ENCODE data around the gene CTDNEP1.

CTDNEP1 gene

GRCh38 chr17:7258731-7259554 is 7.4 kb upstream of the CTDNEP1 start:
- no peaks in the 10 kb centered on the region for H3K9me3 ChIP-seq (ENCODE audit: control insufficient read depth, low read length)
- H3K4me3 ChIP-seq (ENCODE audit: insufficient read depth, low read depth, low read length, poor library complexity, severe bottlenecking), result no peak overlapping the region
- no peak for DNase-seq
- peaks cover 23% of the 10 kb centered on the region for H3K36me3 ChIP-seq (ENCODE audit: control insufficient read depth, insufficient read depth, low read length)
- H3K27ac ChIP-seq (ENCODE audit: insufficient read depth, low read length, poor library complexity, severe bottlenecking), result no peak overlapping the region
- peaks cover 30% of the 10 kb centered on the region for H3K4me1 ChIP-seq (ENCODE audit: control insufficient read depth, insufficient read depth, low read length, poor library complexity, severe bottlenecking)
- no peaks in the 10 kb centered on the region for H3K27me3 ChIP-seq (replicated peaks; ENCODE audit: control insufficient read depth, insufficient read depth, low read length, poor library complexity, severe bottlenecking)

GRCh38 chr17:7256766-7257456 is 5.4 kb upstream of the CTDNEP1 start:
- DNase-seq, result no peak
- Histone ChIP-seq H3K27me3 (replicated peaks; ENCODE audit: control insufficient read depth, insufficient read depth, low read length, poor library complexity, severe bottlenecking) (no peaks in the 10 kb centered on the region), H3K9me3 (ENCODE audit: control insufficient read depth, low read length) (no peaks in the 10 kb centered on the region), H3K36me3 (ENCODE audit: control insufficient read depth, insufficient read depth, low read length) (peaks cover 23% of the 10 kb centered on the region), H3K27ac (ENCODE audit: insufficient read depth, low read length, poor library complexity, severe bottlenecking) (no peak overlapping the region), H3K4me1 (ENCODE audit: control insufficient read depth, insufficient read depth, low read length, poor library complexity, severe bottlenecking) (peaks cover 21% of the 10 kb centered on the region), H3K4me3 (ENCODE audit: insufficient read depth, low read depth, low read length, poor library complexity, severe bottlenecking) (no peak overlapping the region)

- H3K9me3 ChIP-seq (ENCODE audit: control insufficient read depth, low read length), result no peaks in the 10 kb centered on the region
- no peak overlapping the region for H3K27ac ChIP-seq (ENCODE audit: insufficient read depth, low read length, poor library complexity, severe bottlenecking)
- H3K27me3 ChIP-seq (replicated peaks; ENCODE audit: control insufficient read depth, insufficient read depth, low read length, poor library complexity, severe bottlenecking), result no peaks in the 10 kb centered on the region
- DNase-seq, result no peak
- no peak overlapping the region for H3K4me3 ChIP-seq (ENCODE audit: insufficient read depth, low read depth, low read length, poor library complexity, severe bottlenecking)
- H3K4me1 ChIP-seq (ENCODE audit: control insufficient read depth, insufficient read depth, low read length, poor library complexity, severe bottlenecking), result peaks cover 23% of the 10 kb centered on the region
- peaks cover 23% of the 10 kb centered on the region for H3K36me3 ChIP-seq (ENCODE audit: control insufficient read depth, insufficient read depth, low read length)
Observed at GRCh38 chr17:7254511-7254910, 3.0 kb upstream of the CTDNEP1 start.

- Histone ChIP-seq H3K9me3 (ENCODE audit: control insufficient read depth, low read length) (no peaks in the 10 kb centered on the region), H3K4me1 (ENCODE audit: control insufficient read depth, insufficient read depth, low read length, poor library complexity, severe bottlenecking) (peaks cover 31% of the 10 kb centered on the region), H3K4me3 (ENCODE audit: insufficient read depth, low read depth, low read length, poor library complexity, severe bottlenecking) (peak overlapping the region; percentile 100), H3K27ac (ENCODE audit: insufficient read depth, low read length, poor library complexity, severe bottlenecking) (peak overlapping the region; percentile 96), H3K36me3 (ENCODE audit: control insufficient read depth, insufficient read depth, low read length) (peaks cover 14% of the 10 kb centered on the region), H3K27me3 (replicated peaks; ENCODE audit: control insufficient read depth, insufficient read depth, low read length, poor library complexity, severe bottlenecking) (no peaks in the 10 kb centered on the region)
- no peak for DNase-seq
Observed at GRCh38 chr17:7253082-7253481, 1.5 kb upstream of the CTDNEP1 start.

- H3K4me3 ChIP-seq (ENCODE audit: insufficient read depth, low read depth, low read length, poor library complexity, severe bottlenecking), result peak within 1 kb of the TSS; percentile 100
- peaks cover 14% of the 10 kb centered on the region for H3K36me3 ChIP-seq (ENCODE audit: control insufficient read depth, insufficient read depth, low read length)
- DNase-seq, result peak; percentile 79 to 86 (median 79)
Observed at GRCh38 chr17:7252176-7253043, 876 bp upstream of the CTDNEP1 start, which contains the start of gene ELP5. Gene ELP5, plus strand, starts transcription at chr17:7252215. Its CDS starts 336 bp downstream, at chr17:7252551.

GRCh38 chr17:7250695-7251627 is 573 bp downstream of the CTDNEP1 start:
- Histone ChIP-seq H3K36me3 (ENCODE audit: control insufficient read depth, insufficient read depth, low read length) (peaks cover 17% of the 10 kb centered on the region), H3K27me3 (replicated peaks; ENCODE audit: control insufficient read depth, insufficient read depth, low read length, poor library complexity, severe bottlenecking) (no peaks in the 10 kb centered on the region), H3K9me3 (ENCODE audit: control insufficient read depth, low read length) (no peaks in the 10 kb centered on the region), H3K4me3 (ENCODE audit: insufficient read depth, low read depth, low read length, poor library complexity, severe bottlenecking) (peak overlapping the region; percentile 100), H3K4me1 (ENCODE audit: control insufficient read depth, insufficient read depth, low read length, poor library complexity, severe bottlenecking) (peaks cover 31% of the 10 kb centered on the region), H3K27ac (ENCODE audit: insufficient read depth, low read length, poor library complexity, severe bottlenecking) (peak overlapping the region; percentile 96)
- no peak for DNase-seq

More at GRCh38 chr17:7252176-7253043, 876 bp upstream of the CTDNEP1 start, which contains the start of gene ELP5:
- peaks cover 31% of the 10 kb centered on the region for H3K4me1 ChIP-seq (ENCODE audit: control insufficient read depth, insufficient read depth, low read length, poor library complexity, severe bottlenecking)
- peak within 1 kb of the TSS; percentile 96 for H3K27ac ChIP-seq (ENCODE audit: insufficient read depth, low read length, poor library complexity, severe bottlenecking)
- H3K27me3 ChIP-seq (replicated peaks; ENCODE audit: control insufficient read depth, insufficient read depth, low read length, poor library complexity, severe bottlenecking), result no peaks in the 10 kb centered on the region
- no peaks in the 10 kb centered on the region for H3K9me3 ChIP-seq (ENCODE audit: control insufficient read depth, low read length)

- Histone ChIP-seq H3K4me1 (ENCODE audit: control insufficient read depth, insufficient read depth, low read length, poor library complexity, severe bottlenecking) (peaks cover 31% of the 10 kb centered on the region), H3K36me3 (ENCODE audit: control insufficient read depth, insufficient read depth, low read length) (peaks cover 18% of the 10 kb centered on the region), H3K27me3 (replicated peaks; ENCODE audit: control insufficient read depth, insufficient read depth, low read length, poor library complexity, severe bottlenecking) (no peaks in the 10 kb centered on the region), H3K9me3 (ENCODE audit: control insufficient read depth, low read length) (no peaks in the 10 kb centered on the region), H3K27ac (ENCODE audit: insufficient read depth, low read length, poor library complexity, severe bottlenecking) (peak overlapping the region; percentile 96), H3K4me3 (ENCODE audit: insufficient read depth, low read depth, low read length, poor library complexity, severe bottlenecking) (peak overlapping the region; percentile 100)
- DNase-seq, result no peak
Observed at GRCh38 chr17:7249830-7250229, 1.7 kb downstream of the CTDNEP1 start.

GRCh38 chr17:7249214-7249613 is 2.3 kb downstream of the CTDNEP1 start:
- no peaks in the 10 kb centered on the region for H3K9me3 ChIP-seq (ENCODE audit: control insufficient read depth, low read length)
- no peak overlapping the region for H3K4me3 ChIP-seq (ENCODE audit: insufficient read depth, low read depth, low read length, poor library complexity, severe bottlenecking)
- no peaks in the 10 kb centered on the region for H3K27me3 ChIP-seq (replicated peaks; ENCODE audit: control insufficient read depth, insufficient read depth, low read length, poor library complexity, severe bottlenecking)
- no peak for DNase-seq
- peaks cover 19% of the 10 kb centered on the region for H3K36me3 ChIP-seq (ENCODE audit: control insufficient read depth, insufficient read depth, low read length)
- peaks cover 31% of the 10 kb centered on the region for H3K4me1 ChIP-seq (ENCODE audit: control insufficient read depth, insufficient read depth, low read length, poor library complexity, severe bottlenecking)
- peak overlapping the region; percentile 96 for H3K27ac ChIP-seq (ENCODE audit: insufficient read depth, low read length, poor library complexity, severe bottlenecking)

GRCh38 chr17:7248796-7249195 is 2.7 kb downstream of the CTDNEP1 start:
- H3K9me3 ChIP-seq (ENCODE audit: control insufficient read depth, low read length), result no peaks in the 10 kb centered on the region
- no peak overlapping the region for H3K27ac ChIP-seq (ENCODE audit: insufficient read depth, low read length, poor library complexity, severe bottlenecking)
- H3K27me3 ChIP-seq (replicated peaks; ENCODE audit: control insufficient read depth, insufficient read depth, low read length, poor library complexity, severe bottlenecking), result no peaks in the 10 kb centered on the region
- peaks cover 20% of the 10 kb centered on the region for H3K36me3 ChIP-seq (ENCODE audit: control insufficient read depth, insufficient read depth, low read length)
- no peak overlapping the region for H3K4me3 ChIP-seq (ENCODE audit: insufficient read depth, low read depth, low read length, poor library complexity, severe bottlenecking)
- DNase-seq, result no peak
- peaks cover 31% of the 10 kb centered on the region for H3K4me1 ChIP-seq (ENCODE audit: control insufficient read depth, insufficient read depth, low read length, poor library complexity, severe bottlenecking)

All from effector memory CD4-positive, alpha-beta T cell (primary cell).